ENCODE results near the gene ZNF587. TPM values are rescaled to one million over a fixed set of nuclear protein-coding genes. Genes with fewer than 3 reads are reported as not detected.
"Not testable (repeated sequence)": the region's sequence is repeated elsewhere in the genome, so short reads cannot be mapped to it uniquely, and the experiment has no call there.

Gene ZNF587
- total RNA-seq, 2 experiments from 2014 or later = 23.6 to 24.1 TPM

GRCh38 chr19:57825511-57825910 lies 24.1 kb upstream of the ZNF587 start:
- H3K27ac Mint-ChIP-seq = peak overlapping the region; percentile 55
- intact Hi-C loops (cut with micrococcal nuclease) = no loop called here
- no peaks in the 10 kb centered on the region for H3K9me3 Mint-ChIP-seq
- CTCF ChIA-PET = no interaction called here
- POLR2A ChIA-PET = interaction anchor here (1.8 to 2.3 kb wide), 2 partner anchors 11 to 18 kb away, joined by 5 to 6 read pairs; partner anchors contain the start of gene ZNF552
- peaks cover 70% of the 10 kb centered on the region for H3K36me3 Mint-ChIP-seq (ENCODE audit: low read depth)
- no peak overlapping the region for H3K4me3 Mint-ChIP-seq
- peaks cover 54% of the 10 kb centered on the region for H3K4me1 Mint-ChIP-seq (ENCODE audit: low read depth)
- TF ChIP-seq CTCF (IDR thresholded peaks at IDR 0.05) = no peak
- DNase-seq (no peak), ATAC-seq (no peak)
- no peaks in the 10 kb centered on the region for H3K27me3 Mint-ChIP-seq

GRCh38 chr19:57829316-57829715 lies 20.3 kb upstream of the ZNF587 start:
- DNase-seq (no peak), ATAC-seq (no peak)
- CTCF ChIA-PET = interaction anchor here (1.5 kb wide), 1 partner anchor 9 kb away, joined by 3 read pairs; no protein-coding TSS in a partner anchor
- no peaks in the 10 kb centered on the region for H3K27me3 Mint-ChIP-seq
- H3K9me3 Mint-ChIP-seq = no peaks in the 10 kb centered on the region
- no peak for TF ChIP-seq CTCF (IDR thresholded peaks at IDR 0.05)
- peaks cover 28% of the 10 kb centered on the region for H3K4me1 Mint-ChIP-seq (ENCODE audit: low read depth)
- H3K27ac Mint-ChIP-seq = peak overlapping the region; percentile 46
- POLR2A ChIA-PET = no interaction called here
- intact Hi-C loops (cut with micrococcal nuclease) = no loop called here
- H3K4me3 Mint-ChIP-seq = no peak overlapping the region
- H3K36me3 Mint-ChIP-seq (ENCODE audit: low read depth) = peaks cover 53% of the 10 kb centered on the region

GRCh38 chr19:57830071-57830602 lies 19.5 kb upstream of the ZNF587 start, which contains the start of gene ZNF587B:
Gene ZNF587B, plus strand, starts transcription at chr19:57830299. Its CDS starts 230 bp downstream, at chr19:57830529.
- no peaks in the 10 kb centered on the region for H3K27me3 Mint-ChIP-seq
- no peaks in the 10 kb centered on the region for H3K9me3 Mint-ChIP-seq
- CTCF ChIA-PET = interaction anchor here (0.9 to 1.5 kb wide), 3 partner anchors 10 to 86 kb away, joined by 3 to 4 read pairs (median 3); no protein-coding TSS in a partner anchor
- peaks cover 49% of the 10 kb centered on the region for H3K36me3 Mint-ChIP-seq (ENCODE audit: low read depth)
- H3K4me1 Mint-ChIP-seq (ENCODE audit: low read depth) = peaks cover 24% of the 10 kb centered on the region
- POLR2A ChIA-PET = no interaction called here
- peak; percentile 28 for TF ChIP-seq CTCF (IDR thresholded peaks at IDR 0.05)
- peak within 1 kb of the TSS; percentile 46 for H3K27ac Mint-ChIP-seq
- DNase-seq (peak; percentile 63), ATAC-seq (peak; percentile 68)
- intact Hi-C loops (cut with micrococcal nuclease) = no loop called here
- H3K4me3 Mint-ChIP-seq = peak within 1 kb of the TSS; percentile 12

- Mint-ChIP-seq H3K4me1 (ENCODE audit: low read depth) (peaks cover 21% of the 10 kb centered on the region), H3K36me3 (ENCODE audit: low read depth) (peaks cover 41% of the 10 kb centered on the region)
- POLR2A ChIA-PET; H3K27ac Mint-ChIP-seq; H3K9me3 Mint-ChIP-seq; H3K4me3 Mint-ChIP-seq; H3K27me3 Mint-ChIP-seq; CTCF ChIA-PET; intact Hi-C loops (cut with micrococcal nuclease); DNase-seq; ATAC-seq: not testable (repeated sequence)
Observed at GRCh38 chr19:57836991-57837390, 12.7 kb upstream of the ZNF587 start.

GRCh38 chr19:57838622-57839191 lies 11.0 kb upstream of the ZNF587 start:
- POLR2A ChIA-PET; CTCF ChIA-PET; H3K9me3 Mint-ChIP-seq; intact Hi-C loops (cut with micrococcal nuclease); DNase-seq; H3K27me3 Mint-ChIP-seq; H3K4me3 Mint-ChIP-seq: not testable (repeated sequence)
- peaks cover 17% of the 10 kb centered on the region for H3K4me1 Mint-ChIP-seq (ENCODE audit: low read depth)
- peak overlapping the region; percentile 60 for H3K27ac Mint-ChIP-seq
- ATAC-seq = peak; percentile 83
- peaks cover 49% of the 10 kb centered on the region for H3K36me3 Mint-ChIP-seq (ENCODE audit: low read depth)

- Mint-ChIP-seq H3K36me3 (ENCODE audit: low read depth) (peaks cover 64% of the 10 kb centered on the region), H3K27ac (no peak overlapping the region), H3K4me1 (ENCODE audit: low read depth) (peaks cover 20% of the 10 kb centered on the region), H3K9me3 (no peaks in the 10 kb centered on the region), H3K27me3 (no peaks in the 10 kb centered on the region), H3K4me3 (no peak overlapping the region)
- intact Hi-C loops (cut with micrococcal nuclease) = no loop called here
- no peak for ATAC-seq
- no peak for DNase-seq
- CTCF ChIA-PET = no interaction called here
- POLR2A ChIA-PET = no interaction called here
- no peak for TF ChIP-seq CTCF (IDR thresholded peaks at IDR 0.05)
Observed at GRCh38 chr19:57841122-57841763, 8.4 kb upstream of the ZNF587 start.

- POLR2A ChIA-PET = interaction anchor here (0.6 to 1.1 kb wide), 2 partner anchors 28 to 72 kb away, joined by 3 to 4 read pairs; no protein-coding TSS in a partner anchor
- intact Hi-C loops (cut with micrococcal nuclease); CTCF ChIA-PET; ATAC-seq; H3K4me3 Mint-ChIP-seq; H3K27ac Mint-ChIP-seq; H3K27me3 Mint-ChIP-seq; H3K9me3 Mint-ChIP-seq; DNase-seq: not testable (repeated sequence)
- Mint-ChIP-seq H3K36me3 (ENCODE audit: low read depth) (peaks cover 55% of the 10 kb centered on the region), H3K4me1 (ENCODE audit: low read depth) (peaks cover 25% of the 10 kb centered on the region)
Observed at GRCh38 chr19:57847164-57847563, 2.5 kb upstream of the ZNF587 start.

GRCh38 chr19:57849162-57849665 lies 445 bp upstream of the ZNF587 start:
- H3K36me3 Mint-ChIP-seq (ENCODE audit: low read depth) = peaks cover 58% of the 10 kb centered on the region
- POLR2A ChIA-PET = interaction anchor here (1.2 to 1.7 kb wide), 3 partner anchors 9 to 105 kb away, joined by 3 to 6 read pairs (median 4); no protein-coding TSS in a partner anchor
- CTCF ChIA-PET; H3K27me3 Mint-ChIP-seq; H3K9me3 Mint-ChIP-seq; ATAC-seq; DNase-seq; intact Hi-C loops (cut with micrococcal nuclease): not testable (repeated sequence)
- H3K4me1 Mint-ChIP-seq (ENCODE audit: low read depth) = peaks cover 28% of the 10 kb centered on the region
- peak overlapping the region; percentile 95 for H3K4me3 Mint-ChIP-seq
- peak overlapping the region; percentile 94 for H3K27ac Mint-ChIP-seq
